HT-29 (cell line): ENCODE results near the gene GABRR1. TPM values are rescaled to one million over a fixed set of nuclear protein-coding genes. Genes with fewer than 3 reads are reported as not detected.
"Not testable (repeated sequence)": the region's sequence is repeated elsewhere in the genome, so short reads cannot be mapped to it uniquely, and the experiment has no call there.

ENCODE experiments used
- DNase-seq: peaks from one replicate; pipeline ENCODE4 v3.0.0-alpha.2; 2015; ENCODE audit warnings: low spot score
- total RNA-seq: library from RNA; depleted of rRNA; stranded (reverse); fragments of >200 nt; shearing (Covaris generic); gene quantifications from 2 replicates; pipeline ENCODE4 v1.2.3, GENCODE V29; 2014

The GABRR1 gene
- total RNA-seq, 1 experiment from 2014 or later: not detected

DNA sequence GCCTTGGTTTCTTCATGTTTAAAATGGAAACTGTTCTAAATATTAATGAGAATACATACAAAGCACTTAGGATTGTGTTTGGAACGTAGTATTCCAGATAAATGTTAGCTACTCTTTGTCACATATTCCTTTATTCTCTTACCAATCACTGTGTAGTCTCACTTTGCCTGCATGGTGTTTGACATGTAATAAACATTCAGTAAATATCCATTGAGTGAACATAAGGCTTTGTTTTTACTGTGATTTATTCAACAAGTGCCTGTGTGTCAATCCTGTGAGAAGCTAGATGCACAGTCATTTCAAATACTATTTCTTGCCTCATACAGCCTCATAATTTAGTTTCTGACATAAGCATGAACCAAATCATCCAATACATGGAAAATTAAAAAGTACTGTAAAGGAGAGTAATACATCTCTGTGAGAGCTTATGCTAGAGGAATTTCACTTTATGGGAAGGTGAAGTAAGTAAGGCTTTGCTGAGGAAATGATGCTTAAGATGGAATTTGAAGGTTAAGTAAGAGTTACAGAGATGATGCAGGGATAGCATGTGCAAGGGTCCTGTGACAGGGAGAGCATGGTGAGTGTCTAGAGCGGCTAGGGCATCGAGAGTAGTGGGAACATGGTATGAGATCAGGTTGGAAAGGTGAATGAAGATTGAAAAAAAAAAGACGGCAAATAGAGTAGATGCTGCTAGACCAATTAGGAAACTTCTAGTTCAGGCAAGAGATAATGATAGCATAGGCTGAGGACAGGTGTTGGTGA is 56.6 kb downstream of the GABRR1 start:
- DNase-seq: no peak

DNA sequence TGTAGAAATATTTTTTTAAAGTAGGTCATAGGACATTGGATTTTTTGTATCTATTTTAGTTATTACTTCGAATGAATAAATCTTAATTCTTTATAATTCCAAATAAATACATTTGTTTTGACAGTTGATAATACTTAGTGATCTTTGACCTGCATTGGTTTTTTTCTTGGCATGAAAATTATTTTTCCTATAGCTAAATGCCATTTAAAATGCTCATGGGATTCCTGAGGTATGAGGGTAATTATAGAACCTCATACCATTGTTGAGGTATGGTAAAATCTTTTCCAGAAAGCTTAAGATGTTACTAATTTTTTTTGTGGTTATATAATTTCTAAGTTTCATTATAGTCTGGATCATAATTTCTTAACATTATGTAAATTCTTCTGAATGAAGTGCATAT is 63.0 kb downstream of the GABRR1 start:
- no peak for DNase-seq

DNA sequence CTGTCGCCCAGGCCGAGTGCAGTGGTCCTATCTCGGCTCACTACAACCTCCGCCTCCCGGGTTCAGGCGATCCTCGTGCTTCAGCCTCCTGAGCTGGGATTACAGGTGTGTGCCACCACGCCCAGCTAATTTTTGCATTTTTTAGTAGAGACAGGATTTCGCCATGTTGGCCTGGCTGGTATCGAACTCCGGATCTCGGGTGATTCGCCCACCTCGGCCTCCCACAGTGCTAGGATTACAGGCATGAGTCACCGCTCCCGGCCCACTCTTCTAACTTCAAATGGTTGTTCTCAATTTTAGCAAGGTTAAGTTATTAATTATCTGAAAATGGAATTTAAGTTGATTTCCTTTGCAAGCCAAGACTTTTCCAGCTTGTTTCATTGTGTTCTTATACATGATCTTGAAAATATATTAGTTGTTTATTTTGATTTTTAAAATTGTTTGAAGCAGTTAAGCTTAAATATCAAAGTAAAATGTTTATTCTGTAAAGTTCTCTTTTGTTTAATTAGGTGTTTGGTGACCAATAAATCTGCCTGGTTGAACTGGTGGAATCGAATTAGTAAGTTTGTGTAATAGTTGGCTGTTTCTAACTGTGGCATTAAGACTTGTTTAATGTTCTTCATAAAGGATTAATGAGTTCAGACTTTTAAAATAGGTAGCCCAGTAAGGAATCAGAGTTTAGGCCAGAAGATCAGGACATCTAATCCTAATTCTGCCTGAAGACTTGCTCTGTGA is 69.0 kb downstream of the GABRR1 start:
- no peak for DNase-seq

DNA sequence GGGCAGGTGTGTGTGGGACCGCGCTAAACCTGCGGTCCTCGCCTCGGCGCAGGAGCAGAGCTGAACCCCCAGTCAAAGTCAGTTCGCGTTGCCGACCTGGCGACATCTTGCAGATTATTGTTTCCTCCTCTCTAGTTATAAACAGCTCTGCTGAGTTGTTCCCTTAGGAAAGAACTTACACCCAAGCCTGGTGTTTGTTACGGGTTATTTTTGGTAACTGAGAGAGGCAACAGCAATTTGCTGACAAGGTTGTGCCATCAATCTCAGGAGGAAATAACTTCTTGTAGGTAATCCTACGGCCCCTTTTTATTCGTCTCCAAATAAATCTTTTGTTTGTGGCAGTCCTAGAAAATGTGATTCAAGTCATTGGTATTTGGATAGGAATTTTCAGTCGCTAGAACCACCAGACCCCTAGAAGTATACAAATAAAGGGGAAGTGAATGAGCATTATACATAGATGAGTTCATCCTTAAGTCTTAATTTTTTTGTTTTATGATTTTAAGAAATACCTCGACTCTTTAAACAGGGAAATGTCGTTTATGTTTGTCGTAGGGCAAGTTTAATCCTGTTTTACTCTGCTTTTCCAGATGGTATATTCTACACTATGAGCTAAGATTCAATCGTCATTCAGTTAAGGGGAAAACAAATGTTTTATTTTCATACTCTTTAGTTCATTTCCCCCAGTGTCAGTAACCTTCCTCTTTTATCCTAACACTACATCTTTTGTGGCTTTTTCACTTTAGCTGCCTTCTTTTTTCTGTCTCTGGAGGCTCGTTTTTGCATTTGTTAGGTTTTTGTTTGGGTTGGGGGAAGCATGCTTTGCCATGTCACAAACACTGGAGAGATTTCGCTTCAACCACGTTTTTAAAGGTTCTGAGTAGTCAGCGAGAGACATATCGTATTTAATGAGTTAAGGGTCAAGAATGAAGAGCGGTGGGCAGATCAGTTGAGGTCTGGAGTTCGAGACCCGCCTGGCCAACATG is 70.1 kb downstream of the GABRR1 start:
- peak; percentile 53 for DNase-seq

DNA sequence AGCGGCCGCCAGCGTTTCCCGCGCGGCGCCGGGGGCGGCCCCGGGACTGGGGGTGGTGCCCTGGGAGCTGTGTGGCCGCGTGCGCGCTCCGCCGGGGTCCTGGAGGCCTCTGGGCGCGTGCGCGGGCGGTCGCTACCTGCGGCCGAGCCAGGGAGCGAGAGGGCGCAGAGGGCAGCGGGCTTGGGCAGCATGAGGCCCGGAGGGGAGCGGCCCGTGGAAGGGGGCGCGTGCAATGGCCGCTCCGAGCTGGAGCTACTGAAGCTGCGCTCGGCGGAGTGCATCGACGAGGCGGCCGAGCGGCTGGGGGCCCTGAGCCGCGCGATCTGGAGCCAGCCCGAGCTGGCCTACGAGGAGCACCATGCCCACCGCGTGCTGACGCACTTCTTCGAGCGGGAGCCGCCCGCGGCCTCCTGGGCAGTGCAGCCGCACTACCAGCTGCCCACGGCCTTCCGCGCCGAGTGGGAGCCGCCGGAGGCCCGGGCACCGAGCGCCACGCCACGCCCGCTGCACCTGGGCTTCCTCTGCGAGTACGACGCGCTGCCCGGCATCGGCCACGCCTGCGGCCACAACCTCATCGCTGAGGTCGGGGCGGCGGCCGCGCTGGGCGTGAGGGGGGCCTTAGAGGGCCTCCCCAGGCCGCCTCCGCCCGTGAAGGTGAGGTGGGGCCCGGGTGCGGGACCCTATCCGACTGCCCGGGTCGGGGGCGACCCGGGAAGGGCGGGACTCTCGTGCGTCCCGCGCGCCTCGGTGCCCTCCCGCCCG is 71.0 kb downstream of the GABRR1 start, which contains the start of gene PM20D2:
Gene PM20D2, plus strand, starts transcription at position 100 of the 762 bp plus-strand sequence. Its CDS starts 90 bp downstream, at position 190.
- DNase-seq: peak; percentile 66

DNA sequence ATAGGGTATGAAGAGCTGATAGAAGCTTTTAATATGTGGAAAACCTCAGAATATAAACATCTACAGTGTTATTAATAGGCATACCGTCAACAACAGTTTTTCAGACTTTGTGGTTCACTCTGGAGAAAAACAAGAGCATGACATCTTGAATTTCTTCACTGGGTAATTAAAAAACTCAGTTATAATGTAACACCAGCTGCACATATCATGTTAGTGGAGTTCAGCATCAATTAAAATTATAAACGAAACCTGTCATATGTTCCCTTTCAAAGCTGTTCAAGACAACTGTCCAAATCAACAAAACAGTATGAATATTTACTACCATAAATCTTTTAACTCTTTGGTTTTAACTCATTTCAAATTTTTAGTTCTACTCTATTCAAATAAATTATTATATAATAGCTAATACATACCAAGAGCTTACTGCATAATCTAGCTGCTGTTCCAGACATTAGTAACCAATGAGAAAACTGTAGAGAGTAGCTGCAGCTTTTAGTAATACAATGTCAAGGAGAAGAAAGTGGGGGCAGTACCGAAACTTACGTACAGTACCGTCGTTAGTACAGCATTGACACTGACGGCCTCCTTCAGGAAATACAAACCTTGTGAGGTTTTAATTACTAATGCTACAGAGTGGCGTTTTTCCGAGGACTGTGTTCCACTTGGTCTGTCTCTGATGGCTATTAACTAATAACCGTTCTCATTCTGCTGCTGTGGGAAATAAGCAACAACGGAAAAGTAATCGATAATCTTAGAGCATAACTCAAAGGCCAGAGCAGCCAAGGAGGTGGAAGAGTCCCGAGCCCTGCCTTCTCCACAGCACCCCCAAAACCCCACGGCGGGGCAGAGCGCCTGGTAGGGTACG is 71.8 kb downstream of the GABRR1 start:
- DNase-seq: peak; percentile 55

DNA sequence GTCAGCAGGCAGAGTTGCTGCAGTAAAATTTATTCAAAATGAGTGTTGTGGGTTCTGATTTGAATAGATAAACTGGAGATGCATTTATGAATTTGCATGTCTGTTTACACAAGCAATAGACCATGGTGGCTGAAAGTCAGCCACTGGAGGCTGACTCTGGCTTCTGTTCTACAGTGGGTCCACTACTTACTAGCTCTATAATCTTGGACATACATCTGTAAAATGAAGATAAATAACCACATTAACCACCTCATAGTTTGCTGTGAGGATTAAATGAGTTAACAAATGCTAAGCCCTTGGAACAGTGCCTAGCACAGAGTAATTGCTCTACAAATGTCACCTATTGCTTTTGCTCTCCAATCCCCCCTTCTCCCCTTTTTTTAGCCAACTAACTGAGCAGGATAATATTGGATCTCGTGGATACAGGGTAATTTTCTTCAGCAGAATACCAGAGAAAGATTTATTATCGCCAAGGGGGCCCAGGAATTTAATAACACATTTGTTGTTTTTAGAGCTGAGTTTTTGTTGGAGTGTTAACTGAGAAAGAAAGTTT is 72.7 kb downstream of the GABRR1 start:
- DNase-seq: no peak

DNA sequence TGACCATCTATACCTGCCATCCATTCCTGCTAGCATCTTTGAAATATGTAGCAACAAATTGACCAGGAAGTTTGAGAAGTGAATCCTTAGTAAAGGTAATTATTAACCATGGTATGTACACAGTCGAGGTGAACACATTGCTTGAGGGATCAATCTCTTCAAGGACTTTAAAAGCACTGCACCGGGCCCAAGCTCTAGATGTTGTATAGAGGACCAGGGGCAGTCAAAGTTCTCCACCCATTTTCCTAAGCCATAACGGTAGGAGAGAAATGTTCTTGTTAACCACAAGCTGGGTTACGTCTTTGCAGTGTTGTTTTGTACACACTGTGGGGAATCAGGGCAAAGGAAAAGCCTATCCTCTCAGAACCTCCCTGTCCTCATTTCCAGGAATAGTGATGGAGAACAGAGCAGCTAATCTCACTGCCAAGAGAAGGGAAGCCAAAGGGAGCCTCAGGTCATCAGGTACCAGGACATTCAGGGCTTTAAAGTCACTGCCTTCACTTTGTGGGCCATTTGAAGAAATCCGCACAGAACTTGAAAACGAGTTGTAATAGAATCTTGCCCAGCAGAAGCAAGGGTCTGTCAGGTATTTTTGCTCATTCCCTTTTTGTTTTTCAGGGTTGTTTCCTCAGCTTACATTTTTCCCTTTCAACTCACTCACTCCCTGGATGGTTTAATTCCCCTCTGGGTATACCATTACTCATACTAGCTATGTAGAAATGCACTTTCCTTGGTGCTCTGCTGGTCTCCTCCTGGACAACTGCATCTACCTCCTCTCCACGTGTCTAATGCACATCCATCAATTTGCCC is 76.6 kb downstream of the GABRR1 start:
- peak; percentile 58 for DNase-seq

DNA sequence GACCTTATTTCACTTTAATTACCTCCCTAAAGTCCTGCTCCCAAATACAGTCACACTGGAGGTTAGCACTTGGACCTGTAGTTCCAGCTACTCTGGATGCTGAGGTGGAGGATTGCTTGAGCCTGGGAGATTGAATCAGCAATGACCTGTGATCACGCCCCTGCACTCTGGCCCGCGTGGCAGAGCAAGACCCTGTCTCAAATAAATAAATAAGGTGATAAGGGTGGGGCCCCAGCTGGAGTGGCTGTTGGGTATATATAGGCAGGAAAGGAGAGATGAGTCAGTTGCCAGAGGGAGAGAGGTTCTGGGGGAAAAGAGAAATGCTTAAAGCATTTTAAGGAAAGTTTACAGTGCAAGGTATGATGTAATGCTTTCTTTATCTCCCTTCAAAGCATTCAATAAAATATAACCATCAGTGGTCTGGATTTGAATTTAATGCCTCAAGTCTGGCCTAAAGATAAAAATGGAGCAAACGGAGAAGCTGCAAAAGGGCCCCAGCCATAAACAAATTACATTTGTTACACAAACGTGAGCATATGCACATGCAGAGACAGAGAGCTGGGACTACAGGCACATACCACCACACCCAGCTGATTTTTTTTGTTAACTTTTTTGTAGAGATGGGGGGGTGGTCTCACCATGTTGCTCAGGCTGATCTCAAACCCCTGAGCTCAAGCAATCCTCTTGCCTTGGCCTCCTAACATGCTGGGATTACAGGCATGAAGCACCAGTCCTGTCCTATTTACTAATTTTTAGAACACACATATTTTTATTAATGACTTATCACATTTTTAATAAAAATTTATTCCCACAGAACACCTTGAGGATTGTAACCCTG is 77.4 kb downstream of the GABRR1 start:
- no peak for DNase-seq

DNA sequence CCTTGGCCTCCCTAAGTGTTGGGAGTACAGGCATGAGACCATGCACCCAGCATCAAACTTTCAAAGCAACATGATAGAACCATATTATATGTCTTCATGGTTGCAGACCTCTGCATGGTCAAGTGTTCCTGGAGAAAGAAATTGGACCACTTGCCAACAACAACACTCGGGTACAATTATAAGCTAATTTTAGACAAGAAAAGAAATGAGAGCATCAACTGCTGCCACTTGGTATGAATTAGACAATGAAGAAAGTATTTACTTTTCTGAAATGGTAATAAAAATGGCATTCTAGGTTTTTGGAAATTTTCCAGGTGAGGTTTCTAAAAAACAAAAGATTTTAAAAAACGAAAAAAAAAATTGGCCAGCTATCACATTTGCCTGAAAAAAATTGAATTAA is 79.0 kb downstream of the GABRR1 start:
- DNase-seq: no peak

DNA sequence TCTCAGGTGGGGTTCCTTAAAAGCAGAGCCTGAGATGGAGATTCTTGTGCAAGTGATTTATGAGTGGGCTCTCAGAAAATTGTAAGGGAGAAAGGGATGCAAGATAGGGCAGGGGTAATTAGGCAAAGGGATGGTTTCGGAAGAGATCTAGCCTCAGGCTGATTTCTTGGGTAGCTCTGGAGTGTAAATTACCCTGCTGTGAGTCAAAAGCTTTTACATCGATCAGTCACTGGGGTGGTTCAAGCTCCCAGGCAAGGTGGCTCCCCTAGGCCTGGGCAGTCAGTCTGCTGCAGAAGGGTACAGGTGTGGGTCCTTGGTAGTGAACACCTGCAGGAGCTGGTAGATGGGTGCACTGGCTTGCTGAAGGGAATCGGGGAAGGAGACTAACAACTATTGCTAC is 82.4 kb downstream of the GABRR1 start:
- no peak for DNase-seq

DNA sequence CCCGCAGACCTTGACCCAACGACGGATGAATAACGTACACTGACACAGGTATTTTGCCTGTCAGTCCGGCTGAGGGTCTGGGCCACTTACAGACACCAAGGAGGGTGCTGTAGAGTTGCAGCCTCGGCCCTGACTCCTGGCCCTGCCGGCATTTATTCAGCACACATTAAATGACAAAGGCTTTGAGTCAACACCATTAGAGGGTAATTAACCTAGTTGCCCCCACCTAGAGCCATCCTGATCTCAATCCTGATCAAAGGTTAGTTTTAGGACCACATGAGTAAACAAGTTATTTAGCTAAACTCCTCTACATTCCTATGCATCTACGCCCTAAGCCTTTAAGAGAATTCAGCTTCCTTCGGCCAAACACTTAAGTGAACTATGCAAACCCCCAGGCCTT is 83.2 kb downstream of the GABRR1 start:
- DNase-seq: no peak

DNA sequence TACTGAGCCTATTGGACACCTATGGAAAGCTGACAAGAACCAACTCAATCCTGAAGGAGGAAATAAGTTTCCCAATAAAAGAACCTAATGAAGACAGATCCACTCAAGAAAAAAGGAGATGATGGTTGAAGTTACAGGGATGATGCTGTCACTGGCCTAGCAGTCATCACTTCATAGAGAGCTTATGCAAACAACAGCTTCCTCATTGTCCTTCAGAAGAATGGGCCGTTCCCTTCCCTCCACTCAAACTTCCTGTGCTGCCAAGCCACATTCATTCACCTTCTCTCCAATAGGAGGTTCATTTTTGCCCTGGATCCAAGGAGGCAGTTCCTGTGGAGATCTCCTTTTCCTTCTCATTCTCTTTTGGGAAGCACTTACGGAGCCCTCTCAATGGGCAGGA is 85.1 kb downstream of the GABRR1 start:
- DNase-seq: no peak

DNA sequence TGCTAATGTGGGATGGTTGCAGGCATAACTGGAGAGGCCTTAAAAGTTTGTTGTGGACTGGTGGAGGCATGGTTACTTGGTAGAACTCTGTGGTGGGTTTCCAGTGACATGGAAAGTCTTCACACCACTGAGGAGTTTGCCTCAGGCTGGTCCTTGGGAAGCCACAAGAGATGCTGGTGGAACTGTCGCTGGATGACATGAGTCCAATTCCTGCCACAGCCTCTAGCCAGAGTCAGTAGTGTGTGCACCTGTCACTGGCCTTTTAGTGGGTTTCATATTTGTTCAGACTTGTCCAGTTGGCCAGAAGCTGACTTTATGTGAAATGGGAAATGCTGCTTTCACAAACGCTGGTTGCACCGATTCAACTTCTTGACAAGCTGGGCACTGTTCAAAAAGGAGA is 85.6 kb downstream of the GABRR1 start:
- no peak for DNase-seq

DNA sequence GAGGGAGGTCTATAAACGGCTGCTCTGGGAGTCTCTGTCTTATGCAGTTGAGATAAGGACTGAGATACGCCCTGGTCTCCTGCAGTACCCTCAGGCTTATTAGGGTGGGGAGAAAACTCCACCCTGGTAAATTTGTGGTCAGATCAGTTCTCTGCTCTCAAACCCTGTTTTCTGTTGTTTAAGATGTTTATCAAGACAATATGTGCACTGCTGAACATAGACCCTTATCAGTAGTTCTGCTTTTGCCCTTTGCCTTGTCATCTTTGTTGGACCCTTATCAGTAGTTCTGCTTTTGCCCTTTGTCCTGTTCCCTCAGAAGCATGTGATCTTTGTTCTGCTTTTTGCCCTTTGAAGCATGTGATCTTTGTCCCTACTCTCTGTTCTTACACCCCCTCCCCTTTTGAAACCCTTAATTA is 88.9 kb downstream of the GABRR1 start:
- DNase-seq: not testable (repeated sequence)
